ENCODE measurements around the gene PPIE.

Gene PPIE

DNA sequence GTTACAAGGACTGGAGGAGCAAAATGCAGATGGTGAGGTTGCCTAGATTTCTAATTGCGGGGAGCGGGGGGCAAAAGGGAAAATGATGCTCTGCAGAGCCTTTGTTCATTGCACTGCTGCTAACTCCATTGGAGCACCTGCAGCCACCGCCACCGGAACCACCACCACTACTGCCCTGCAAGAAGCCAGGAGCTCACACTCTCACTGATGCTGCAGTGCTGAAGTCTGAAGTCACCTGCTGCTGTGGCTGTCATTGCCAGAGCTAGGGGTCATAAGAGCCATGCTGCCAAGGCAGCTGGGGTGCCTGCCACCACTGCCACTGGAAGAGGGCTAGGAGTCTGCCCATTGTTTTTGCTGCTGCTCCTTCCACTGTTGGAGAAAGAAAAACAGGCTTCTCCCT is 40.1 kb upstream of the PPIE start (continued):
- TF ChIP-seq, protein P1, sequence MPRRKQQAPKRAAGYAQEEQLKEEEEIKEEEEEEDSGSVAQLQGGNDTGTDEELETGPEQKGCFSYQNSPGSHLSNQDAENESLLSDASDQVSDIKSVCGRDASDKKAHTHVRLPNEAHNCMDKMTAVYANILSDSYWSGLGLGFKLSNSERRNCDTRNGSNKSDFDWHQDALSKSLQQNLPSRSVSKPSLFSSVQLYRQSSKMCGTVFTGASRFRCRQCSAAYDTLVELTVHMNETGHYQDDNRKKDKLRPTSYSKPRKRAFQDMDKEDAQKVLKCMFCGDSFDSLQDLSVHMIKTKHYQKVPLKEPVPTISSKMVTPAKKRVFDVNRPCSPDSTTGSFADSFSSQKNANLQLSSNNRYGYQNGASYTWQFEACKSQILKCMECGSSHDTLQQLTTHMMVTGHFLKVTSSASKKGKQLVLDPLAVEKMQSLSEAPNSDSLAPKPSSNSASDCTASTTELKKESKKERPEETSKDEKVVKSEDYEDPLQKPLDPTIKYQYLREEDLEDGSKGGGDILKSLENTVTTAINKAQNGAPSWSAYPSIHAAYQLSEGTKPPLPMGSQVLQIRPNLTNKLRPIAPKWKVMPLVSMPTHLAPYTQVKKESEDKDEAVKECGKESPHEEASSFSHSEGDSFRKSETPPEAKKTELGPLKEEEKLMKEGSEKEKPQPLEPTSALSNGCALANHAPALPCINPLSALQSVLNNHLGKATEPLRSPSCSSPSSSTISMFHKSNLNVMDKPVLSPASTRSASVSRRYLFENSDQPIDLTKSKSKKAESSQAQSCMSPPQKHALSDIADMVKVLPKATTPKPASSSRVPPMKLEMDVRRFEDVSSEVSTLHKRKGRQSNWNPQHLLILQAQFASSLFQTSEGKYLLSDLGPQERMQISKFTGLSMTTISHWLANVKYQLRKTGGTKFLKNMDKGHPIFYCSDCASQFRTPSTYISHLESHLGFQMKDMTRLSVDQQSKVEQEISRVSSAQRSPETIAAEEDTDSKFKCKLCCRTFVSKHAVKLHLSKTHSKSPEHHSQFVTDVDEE (CRISPR knock-in tag; IDR thresholded peaks at IDR 0.05), result no peak

GRCh38 chr1:39699419-39699818 is 39.3 kb upstream of the PPIE start:
- no peak for TF ChIP-seq TOX (CRISPR knock-in tag; IDR thresholded peaks at IDR 0.05; ENCODE audit: borderline replicate concordance)
- TF ChIP-seq, protein P1 (CRISPR knock-in tag; IDR thresholded peaks at IDR 0.05), result no peak
- ATAC-seq, result no peak

GRCh38 chr1:39700348-39700747 is 38.3 kb upstream of the PPIE start:
- TF ChIP-seq TOX (CRISPR knock-in tag; IDR thresholded peaks at IDR 0.05; ENCODE audit: borderline replicate concordance) (no peak), ISL1 (CRISPR knock-in tag; IDR thresholded peaks at IDR 0.05) (no peak), ZNF70 (CRISPR knock-in tag; IDR thresholded peaks at IDR 0.05) (no peak), ZC3H10 (CRISPR knock-in tag; IDR thresholded peaks at IDR 0.05) (no peak), CSDC2 (CRISPR knock-in tag; IDR thresholded peaks at IDR 0.05) (no peak), ESRRG (CRISPR knock-in tag; IDR thresholded peaks at IDR 0.05) (no peak), CSRNP3 (CRISPR knock-in tag; IDR thresholded peaks at IDR 0.05) (no peak), RARB (CRISPR knock-in tag; IDR thresholded peaks at IDR 0.05) (no peak), TCF4 (CRISPR knock-in tag; IDR thresholded peaks at IDR 0.05; ENCODE audit: borderline replicate concordance) (no peak), ZNF8 (CRISPR knock-in tag; IDR thresholded peaks at IDR 0.05) (no peak)
- TF ChIP-seq, protein P2, sequence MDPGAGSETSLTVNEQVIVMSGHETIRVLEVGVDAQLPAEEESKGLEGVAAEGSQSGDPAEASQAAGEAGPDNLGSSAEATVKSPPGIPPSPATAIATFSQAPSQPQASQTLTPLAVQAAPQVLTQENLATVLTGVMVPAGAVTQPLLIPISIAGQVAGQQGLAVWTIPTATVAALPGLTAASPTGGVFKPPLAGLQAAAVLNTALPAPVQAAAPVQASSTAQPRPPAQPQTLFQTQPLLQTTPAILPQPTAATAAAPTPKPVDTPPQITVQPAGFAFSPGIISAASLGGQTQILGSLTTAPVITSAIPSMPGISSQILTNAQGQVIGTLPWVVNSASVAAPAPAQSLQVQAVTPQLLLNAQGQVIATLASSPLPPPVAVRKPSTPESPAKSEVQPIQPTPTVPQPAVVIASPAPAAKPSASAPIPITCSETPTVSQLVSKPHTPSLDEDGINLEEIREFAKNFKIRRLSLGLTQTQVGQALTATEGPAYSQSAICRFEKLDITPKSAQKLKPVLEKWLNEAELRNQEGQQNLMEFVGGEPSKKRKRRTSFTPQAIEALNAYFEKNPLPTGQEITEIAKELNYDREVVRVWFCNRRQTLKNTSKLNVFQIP (CRISPR knock-in tag; IDR thresholded peaks at IDR 0.05; ENCODE audit: borderline replicate concordance, low read depth), result no peak
- TF ChIP-seq, protein P1 (CRISPR knock-in tag; IDR thresholded peaks at IDR 0.05), result no peak

GRCh38 chr1:39701049-39701439 is 37.6 kb upstream of the PPIE start:
- ATAC-seq, result no peak
- TF ChIP-seq OSR1 (CRISPR knock-in tag; IDR thresholded peaks at IDR 0.05), result no peak
- TF ChIP-seq ZC3H10 (CRISPR knock-in tag; IDR thresholded peaks at IDR 0.05), result no peak
- no peak for TF ChIP-seq ZFP30 (CRISPR knock-in tag; IDR thresholded peaks at IDR 0.05)
- no peak for TF ChIP-seq GLIS3 (CRISPR knock-in tag; IDR thresholded peaks at IDR 0.05)
- TF ChIP-seq CSDC2 (CRISPR knock-in tag; IDR thresholded peaks at IDR 0.05), result no peak
- no peak for TF ChIP-seq ZFP3 (CRISPR knock-in tag; IDR thresholded peaks at IDR 0.05)
- TF ChIP-seq SNAI2 (CRISPR knock-in tag; IDR thresholded peaks at IDR 0.05), result no peak
- TF ChIP-seq ARNTL (CRISPR knock-in tag; IDR thresholded peaks at IDR 0.05; ENCODE audit: borderline replicate concordance, low read depth), result no peak
- TF ChIP-seq, protein P1 (CRISPR knock-in tag; IDR thresholded peaks at IDR 0.05), result no peak

More at GRCh38 chr1:39700348-39700747, 38.3 kb upstream of the PPIE start:
- ATAC-seq, result no peak
